ENCODE data around the gene KCNT1. TPM values are rescaled to one million over a fixed set of nuclear protein-coding genes. Genes with fewer than 3 reads are reported as not detected.

The KCNT1 gene
- total and polyA plus RNA-seq, 2 experiments from 2014 or later, result 0.27 TPM; not detected in 1

- Histone ChIP-seq H3K9me3 (ENCODE audit: low read depth) (no peaks in the 10 kb centered on the region), H3K79me2 (peaks cover 10% of the 10 kb centered on the region), H3K4me1 (ENCODE audit: insufficient read depth) (no peaks in the 10 kb centered on the region), H3K4me3 (no peak overlapping the region), H3K9me2 (replicated peaks; ENCODE audit: insufficient read depth) (no peaks in the 10 kb centered on the region), H3K4me2 (no peak overlapping the region), H4K20me1 (ENCODE audit: insufficient read depth, poor library complexity, severe bottlenecking) (peaks cover 3% of the 10 kb centered on the region), H3K36me3 (replicated peaks; ENCODE audit: insufficient read depth, low read depth) (no peaks in the 10 kb centered on the region), H3K27ac (no peak overlapping the region), H2AFZ (no peak overlapping the region), H3K27me3 (no peaks in the 10 kb centered on the region)
- over 99% methylated on average over 18 of the region's 18 CpGs for WGBS (ENCODE audit: low lambda C conversion rate, missing lambda C conversion rate)
- TF ChIP-seq EZH2phosphoT487 (IDR thresholded peaks at IDR 0.05; ENCODE audit: low read depth, severe bottlenecking, unreplicated experiment) (no peak), EZH2 (IDR thresholded peaks at IDR 0.05; ENCODE audit: borderline replicate concordance) (no peak), CTCF (IDR thresholded peaks at IDR 0.05; ENCODE audit: poor library complexity) (no peak)
- no peak for DNase-seq (ENCODE audit: low spot score)
Measured at GRCh38 chr9:135822374-135822755, 120.4 kb downstream of the KCNT1 start.

- H3K36me3 ChIP-seq (replicated peaks; ENCODE audit: insufficient read depth, low read depth), result no peaks in the 10 kb centered on the region
Measured at GRCh38 chr9:135823036-135823435, 121.1 kb downstream of the KCNT1 start.

DNA sequence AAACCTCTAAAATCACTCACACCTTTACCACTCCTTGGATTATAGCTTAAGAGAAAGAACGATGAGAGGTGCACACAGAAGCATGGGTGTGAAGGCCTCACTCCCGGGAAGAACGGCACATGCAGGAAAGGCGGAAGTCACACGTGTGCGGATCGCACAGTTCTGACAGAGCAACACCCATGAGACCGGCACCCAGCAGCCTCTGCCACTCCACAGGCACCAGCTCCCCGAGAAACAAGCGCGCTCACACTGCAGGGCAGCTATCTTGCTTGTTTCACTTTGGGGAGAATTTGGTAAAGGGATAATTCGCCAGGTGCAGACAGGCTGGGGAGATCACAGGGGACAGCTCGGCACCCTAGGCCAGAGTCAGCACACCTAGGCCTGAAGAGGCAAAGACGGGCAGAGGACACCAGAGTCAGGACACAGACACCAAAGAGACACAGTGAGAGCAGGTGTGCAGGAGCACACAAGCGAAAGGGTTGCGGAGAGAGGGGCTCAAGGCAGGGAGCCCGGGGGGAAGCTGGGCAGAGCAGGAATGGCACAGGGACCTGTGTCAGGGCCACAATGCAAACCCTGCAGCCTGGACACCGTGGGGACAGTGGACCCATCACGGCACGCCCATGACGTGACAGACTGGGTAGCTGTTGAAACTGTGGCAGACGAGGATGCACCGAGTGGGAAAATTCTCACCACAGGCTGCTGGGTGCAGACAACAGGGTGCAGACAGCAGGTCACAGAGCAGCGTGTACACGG, 123.6 kb downstream of the KCNT1 start:
- Histone ChIP-seq H3K4me3 (no peak overlapping the region), H3K36me3 (replicated peaks; ENCODE audit: insufficient read depth, low read depth) (no peaks in the 10 kb centered on the region), H3K4me1 (ENCODE audit: insufficient read depth) (no peaks in the 10 kb centered on the region), H4K20me1 (ENCODE audit: insufficient read depth, poor library complexity, severe bottlenecking) (peaks cover 3% of the 10 kb centered on the region), H2AFZ (no peak overlapping the region), H3K9me2 (replicated peaks; ENCODE audit: insufficient read depth) (no peaks in the 10 kb centered on the region), H3K4me2 (no peak overlapping the region), H3K9me3 (ENCODE audit: low read depth) (peaks cover 3% of the 10 kb centered on the region), H3K27ac (no peak overlapping the region), H3K27me3 (no peaks in the 10 kb centered on the region), H3K79me2 (peaks cover 30% of the 10 kb centered on the region)
- WGBS (ENCODE audit: low lambda C conversion rate, missing lambda C conversion rate), result 94% methylated on average over 25 of the region's 25 CpGs
- no peak for DNase-seq (ENCODE audit: low spot score)
- TF ChIP-seq EZH2 (IDR thresholded peaks at IDR 0.05; ENCODE audit: borderline replicate concordance) (no peak), CTCF (IDR thresholded peaks at IDR 0.05; ENCODE audit: poor library complexity) (no peak), EZH2phosphoT487 (IDR thresholded peaks at IDR 0.05; ENCODE audit: low read depth, severe bottlenecking, unreplicated experiment) (no peak)

More at GRCh38 chr9:135823036-135823435, 121.1 kb downstream of the KCNT1 start:
- H3K79me2 ChIP-seq, result peaks cover 10% of the 10 kb centered on the region
- H3K9me2 ChIP-seq (replicated peaks; ENCODE audit: insufficient read depth), result no peaks in the 10 kb centered on the region
- no peak for TF ChIP-seq EZH2phosphoT487 (IDR thresholded peaks at IDR 0.05; ENCODE audit: low read depth, severe bottlenecking, unreplicated experiment)
- no peak for TF ChIP-seq CTCF (IDR thresholded peaks at IDR 0.05; ENCODE audit: poor library complexity)
- no peak for TF ChIP-seq EZH2 (IDR thresholded peaks at IDR 0.05; ENCODE audit: borderline replicate concordance)
- no peak for DNase-seq (ENCODE audit: low spot score)
- H2AFZ ChIP-seq, result no peak overlapping the region
- no peak overlapping the region for H3K4me2 ChIP-seq
- H4K20me1 ChIP-seq (ENCODE audit: insufficient read depth, poor library complexity, severe bottlenecking), result peaks cover 3% of the 10 kb centered on the region
- no peak overlapping the region for H3K27ac ChIP-seq
- no peak overlapping the region for H3K4me3 ChIP-seq
- no peaks in the 10 kb centered on the region for H3K4me1 ChIP-seq (ENCODE audit: insufficient read depth)
- no peaks in the 10 kb centered on the region for H3K27me3 ChIP-seq
- 97% methylated on average over 12 of the region's 12 CpGs for WGBS (ENCODE audit: low lambda C conversion rate, missing lambda C conversion rate)
- H3K9me3 ChIP-seq (ENCODE audit: low read depth), result no peaks in the 10 kb centered on the region

Data from hepatocyte (in vitro differentiated cells).